HG02884 (cell line): Measurements from ENCODE around the gene CFB.
"Not testable (repeated sequence)": the region's sequence is repeated elsewhere in the genome, so short reads cannot be mapped to it uniquely, and the experiment has no call there.

Source experiments
- ATAC-seq: cut with Tn5 transposase; IDR thresholded peaks from one replicate; pipeline ENCODE4 v1.9.1; 2021; ENCODE audit warnings: mild to moderate bottlenecking, moderate library complexity; ENCODE audit not compliant: unreplicated experiment

The CFB gene

DNA sequence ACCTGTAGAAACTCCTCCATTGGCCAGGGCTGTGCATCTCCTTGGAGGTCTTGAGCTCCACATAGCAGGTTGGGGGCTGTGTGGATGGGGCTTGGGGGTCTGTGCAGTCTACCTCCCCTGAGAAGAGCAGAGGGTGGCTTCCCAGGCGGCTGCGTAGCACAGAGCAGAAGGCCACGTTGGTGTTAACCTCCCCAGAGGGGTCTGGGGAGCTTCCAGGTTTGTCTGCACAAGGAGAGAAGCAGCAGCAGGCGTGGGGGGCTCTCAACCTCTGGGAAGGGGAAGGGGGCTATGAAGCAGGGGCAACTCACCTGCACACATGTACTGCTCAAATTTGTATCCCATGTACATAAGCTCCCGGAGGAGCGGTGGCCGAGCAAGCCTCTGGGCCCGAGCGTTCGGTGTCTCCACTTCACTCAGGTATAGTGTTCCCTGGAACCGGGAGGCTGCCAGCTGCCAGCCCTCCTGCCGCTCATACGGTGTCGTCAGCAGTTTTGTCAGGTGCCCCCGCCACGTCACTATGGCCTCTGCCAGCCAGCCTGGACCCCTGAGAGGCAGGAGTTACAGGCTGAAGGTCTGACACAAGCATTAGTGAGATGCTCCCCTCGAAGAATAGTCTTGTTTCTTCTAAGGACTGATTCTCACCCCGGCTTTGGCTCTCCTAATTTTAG, 24.8 kb downstream of the CFB start:
- ATAC-seq: no peak

DNA sequence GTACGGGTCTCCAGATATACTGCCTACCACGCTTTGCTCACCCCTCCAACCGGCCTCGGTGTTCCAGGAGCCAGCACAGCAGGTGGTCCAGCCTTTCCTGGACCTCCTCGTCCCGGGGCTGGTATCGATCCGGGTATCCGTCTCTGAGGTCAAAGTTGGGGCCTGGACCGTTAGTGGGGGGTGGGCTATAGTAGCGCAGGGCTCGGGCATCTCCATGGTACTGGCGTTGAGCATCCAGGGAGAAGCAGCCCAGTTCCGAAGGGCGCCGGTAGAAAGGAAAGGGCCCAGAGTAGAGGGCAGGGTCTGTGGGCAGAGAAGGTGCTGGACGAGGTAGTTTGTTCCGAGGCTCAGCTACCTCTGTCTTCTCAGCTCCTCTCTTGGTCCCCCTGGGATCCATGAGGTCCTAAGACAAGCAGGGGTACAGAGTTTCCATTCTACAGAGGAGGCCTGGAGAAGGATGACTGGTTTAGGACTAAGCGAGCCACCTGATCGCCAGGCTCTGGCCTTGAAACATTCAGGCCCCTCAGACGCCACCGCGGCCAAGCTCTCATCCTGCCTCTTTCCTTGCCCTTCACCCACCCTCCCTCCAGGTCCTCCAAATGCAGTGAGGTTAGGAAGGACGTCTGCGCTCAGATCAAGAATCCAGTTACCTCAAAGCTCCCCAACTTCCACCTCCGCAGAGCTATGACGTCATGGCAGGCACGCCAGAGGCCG, 25.5 kb downstream of the CFB start:
- ATAC-seq: no peak

DNA sequence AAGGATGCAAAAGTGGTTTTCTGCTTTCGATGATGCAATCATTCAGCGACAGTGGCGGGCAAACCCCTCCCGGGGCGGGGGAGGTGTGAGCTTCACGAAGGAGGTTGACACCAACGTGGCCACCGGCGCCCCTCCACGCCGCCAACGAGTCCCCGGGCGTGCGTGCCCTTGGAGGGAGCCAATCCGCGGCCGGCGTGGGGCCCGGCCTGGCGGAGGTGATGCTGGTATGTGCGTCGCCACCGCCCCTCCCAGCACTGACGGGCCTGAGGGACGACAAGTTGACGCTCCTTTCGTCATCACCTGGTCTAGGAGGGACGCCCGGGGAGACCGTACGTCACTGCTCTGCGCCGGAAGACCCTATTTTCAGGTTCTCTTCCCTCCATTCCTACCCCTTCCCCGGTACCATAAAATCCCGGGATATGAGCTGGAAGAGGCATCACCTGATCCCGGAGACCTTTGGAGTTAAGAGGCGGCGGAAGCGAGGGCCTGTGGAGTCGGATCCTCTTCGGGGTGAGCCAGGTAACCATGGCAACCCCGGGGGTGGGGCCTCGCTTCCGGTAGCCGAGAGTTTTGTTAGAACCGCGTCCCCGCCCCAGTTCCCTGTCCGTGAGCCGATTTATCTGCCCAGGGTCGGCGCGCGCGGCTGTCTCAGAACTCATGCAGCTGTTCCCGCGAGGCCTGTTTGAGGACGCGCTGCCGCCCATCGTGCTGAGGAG, 26.3 kb downstream of the CFB start, which contains the start of gene DXO:
DXO (minus strand) TSS at position 146 of the 716 bp plus-strand sequence. CDS start 463 bp downstream, outside the sequence.
- peak; percentile 87 for ATAC-seq

GRCh38 chr6:31972709-31973350, 26.9 kb downstream of the CFB start:
- ATAC-seq: no peak

DNA sequence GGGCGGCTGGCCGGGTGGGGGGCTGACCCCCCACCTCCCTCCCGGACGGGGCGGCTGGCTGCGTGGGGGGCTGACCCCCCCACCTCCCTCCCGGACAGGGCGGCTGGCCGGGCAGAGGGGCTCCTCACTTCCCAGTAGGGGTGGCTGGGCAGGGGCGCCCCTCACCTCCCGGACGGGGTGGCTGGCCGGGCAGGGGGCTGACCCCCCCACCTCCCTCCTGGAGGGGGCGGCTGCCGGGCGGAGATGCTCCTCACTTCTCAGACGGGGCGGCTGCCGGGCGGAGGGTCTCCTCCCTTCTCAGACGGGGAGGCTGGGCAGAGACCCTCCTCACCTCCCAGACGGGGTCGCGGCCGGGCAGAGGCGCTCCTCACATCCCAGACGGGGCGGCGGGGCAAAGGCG, 30.2 kb downstream of the CFB start:
- not testable (repeated sequence) for ATAC-seq

DNA sequence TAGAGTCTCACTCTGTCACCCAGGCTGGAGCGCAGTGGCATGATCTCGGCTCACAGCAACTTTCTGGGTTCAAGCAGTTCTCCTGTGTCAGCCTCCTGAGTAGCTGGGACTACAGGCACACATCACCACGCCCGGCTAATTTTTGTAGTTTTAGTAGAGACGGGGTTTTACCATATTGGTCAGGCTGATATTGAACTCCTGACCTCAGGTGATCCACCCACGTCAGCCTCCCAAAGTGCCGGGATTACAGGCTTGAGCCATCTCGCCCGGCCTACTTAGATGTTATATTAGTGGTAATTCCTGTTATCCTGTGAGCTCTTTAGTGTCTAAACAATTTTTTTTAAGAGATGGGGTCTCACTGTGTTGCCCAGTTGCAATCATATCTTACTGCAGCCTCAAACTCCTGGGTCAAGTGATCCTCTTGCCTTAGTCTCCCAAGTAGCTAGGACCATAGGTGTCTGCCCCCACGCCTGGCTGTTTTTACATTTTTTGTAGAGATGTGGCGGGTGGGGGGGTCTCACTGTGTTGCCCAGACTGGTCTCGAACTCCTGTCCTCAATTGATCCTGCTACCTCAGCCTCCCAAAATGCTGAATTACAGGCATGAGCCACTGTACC, 32.0 kb downstream of the CFB start:
- no peak for ATAC-seq

GRCh38 chr6:31978831-31979230, 32.9 kb downstream of the CFB start:
- no peak for ATAC-seq

- ATAC-seq: no peak
Measured at GRCh38 chr6:31979238-31979898, 33.5 kb downstream of the CFB start.

- not testable (repeated sequence) for ATAC-seq
Measured at GRCh38 chr6:31980195-31980876, 34.4 kb downstream of the CFB start.

- not testable (repeated sequence) for ATAC-seq
Measured at GRCh38 chr6:31980998-31981397, 35.1 kb downstream of the CFB start.

- ATAC-seq: not testable (repeated sequence)
Measured at GRCh38 chr6:31981744-31982143, 35.8 kb downstream of the CFB start, which contains the start of gene C4A. C4A (plus strand) TSS chr6:31982057; CDS start chr6:31982108, 51 bp downstream.

- ATAC-seq: not testable (repeated sequence)
Measured at GRCh38 chr6:31989363-31989762, 43.5 kb downstream of the CFB start.

DNA sequence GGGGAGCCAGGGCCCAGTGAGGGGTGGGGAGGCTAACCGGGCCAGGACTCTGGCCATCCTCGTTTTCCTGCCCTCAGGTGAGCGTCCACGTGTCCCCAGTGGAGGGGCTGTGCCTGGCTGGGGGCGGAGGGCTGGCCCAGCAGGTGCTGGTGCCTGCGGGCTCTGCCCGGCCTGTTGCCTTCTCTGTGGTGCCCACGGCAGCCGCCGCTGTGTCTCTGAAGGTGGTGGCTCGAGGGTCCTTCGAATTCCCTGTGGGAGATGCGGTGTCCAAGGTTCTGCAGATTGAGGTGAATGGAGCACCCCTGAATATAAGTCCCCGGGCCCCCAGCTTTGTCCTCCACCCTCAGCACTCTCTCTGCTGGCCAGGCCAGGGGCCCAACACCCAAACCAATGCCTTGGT, 48.5 kb downstream of the CFB start:
- ATAC-seq: not testable (repeated sequence)

DNA sequence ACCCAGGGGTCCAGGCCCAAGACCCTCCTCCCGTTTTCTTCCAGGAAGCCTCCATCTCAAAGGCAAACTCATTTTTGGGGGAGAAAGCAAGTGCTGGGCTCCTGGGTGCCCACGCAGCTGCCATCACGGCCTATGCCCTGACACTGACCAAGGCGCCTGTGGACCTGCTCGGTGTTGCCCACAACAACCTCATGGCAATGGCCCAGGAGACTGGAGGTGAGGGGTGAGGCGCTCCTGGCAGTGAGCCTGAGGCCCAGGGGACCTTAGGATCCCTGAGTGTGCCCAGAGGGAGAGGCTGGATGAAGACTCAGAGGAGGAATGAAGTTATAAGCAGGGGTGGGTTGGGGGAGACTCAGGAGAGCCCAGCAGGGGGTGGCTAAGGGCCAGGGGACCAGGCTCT, 50.5 kb downstream of the CFB start:
- ATAC-seq: not testable (repeated sequence)
